ENCODE measurements around the gene EEF1A2. TPM values are rescaled to one million over a fixed set of nuclear protein-coding genes. Genes with fewer than 3 reads are reported as not detected.

EEF1A2 gene
- polyA plus RNA-seq, 3 donors: 0.08 TPM; not detected in 2

DNA sequence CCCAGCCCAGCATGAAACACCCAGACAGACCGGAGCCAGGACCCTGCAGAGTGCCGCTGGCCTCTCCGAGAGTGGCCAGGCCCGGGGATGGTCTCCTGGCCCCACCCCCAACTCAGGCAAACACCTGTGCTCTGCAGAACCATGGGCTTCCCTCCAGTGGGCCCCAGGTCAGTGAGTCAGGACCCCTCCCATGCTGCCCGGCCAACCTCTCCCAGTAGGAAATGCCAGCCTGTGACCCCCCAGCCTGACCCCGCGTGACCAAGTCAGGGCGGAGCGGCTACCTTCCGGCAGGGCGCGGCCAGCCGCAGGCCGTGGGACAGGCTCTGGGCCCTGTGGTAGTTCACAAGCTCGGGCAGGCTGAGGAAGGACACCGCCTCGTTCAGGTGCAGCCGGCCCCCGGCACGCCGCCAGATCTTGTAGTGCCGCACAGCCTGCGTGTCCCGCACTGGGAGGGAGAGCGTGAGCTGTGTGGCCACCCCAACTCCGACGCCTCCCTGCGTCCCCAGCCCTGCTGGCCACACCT is 35.0 kb upstream of the EEF1A2 start:
- H3K27ac ChIP-seq (ENCODE audit: low read depth in 1 of 2, low read length in 2 of 2): no peak overlapping the region
- intact Hi-C loops (cut with micrococcal nuclease): loop anchor here in 1 of 2 donors (10.0 kb wide), 1 partner anchor 331 kb away; the partner anchor contains the start of genes ABHD16B and TPD52L2
- H3K4me3 ChIP-seq (replicated peaks in 1 of 3; ENCODE audit: low read depth in 2 of 3, low read length in 3 of 3): no peak overlapping the region
- Mint-ChIP-seq H3K27ac (no peak overlapping the region), H3K27me3 (ENCODE audit: low read depth in 3 of 3) (peaks cover 4 to 14% (median 5%) of the 10 kb centered on the region in 3 donors), H3K9me3 (peaks cover 0 to 3% (median 0%) of the 10 kb centered on the region in 7 donors), H3K4me3 (no peak overlapping the region), H3K4me1 (peaks cover 16% of the 10 kb centered on the region), H3K36me3 (peaks cover 0 to 2% of the 10 kb centered on the region in 2 donors)
- no peak overlapping the region for H3K4me2 ChIP-seq (replicated peaks; ENCODE audit: extremely low read depth, low read length, poor library complexity, severe bottlenecking)
- peaks cover 0 to 4% of the 10 kb centered on the region in 2 donors for H3K27me3 ChIP-seq (ENCODE audit: control insufficient read depth in 2 of 2, insufficient read depth in 2 of 2, low read length in 2 of 2)
- TF ChIP-seq, protein P1, sequence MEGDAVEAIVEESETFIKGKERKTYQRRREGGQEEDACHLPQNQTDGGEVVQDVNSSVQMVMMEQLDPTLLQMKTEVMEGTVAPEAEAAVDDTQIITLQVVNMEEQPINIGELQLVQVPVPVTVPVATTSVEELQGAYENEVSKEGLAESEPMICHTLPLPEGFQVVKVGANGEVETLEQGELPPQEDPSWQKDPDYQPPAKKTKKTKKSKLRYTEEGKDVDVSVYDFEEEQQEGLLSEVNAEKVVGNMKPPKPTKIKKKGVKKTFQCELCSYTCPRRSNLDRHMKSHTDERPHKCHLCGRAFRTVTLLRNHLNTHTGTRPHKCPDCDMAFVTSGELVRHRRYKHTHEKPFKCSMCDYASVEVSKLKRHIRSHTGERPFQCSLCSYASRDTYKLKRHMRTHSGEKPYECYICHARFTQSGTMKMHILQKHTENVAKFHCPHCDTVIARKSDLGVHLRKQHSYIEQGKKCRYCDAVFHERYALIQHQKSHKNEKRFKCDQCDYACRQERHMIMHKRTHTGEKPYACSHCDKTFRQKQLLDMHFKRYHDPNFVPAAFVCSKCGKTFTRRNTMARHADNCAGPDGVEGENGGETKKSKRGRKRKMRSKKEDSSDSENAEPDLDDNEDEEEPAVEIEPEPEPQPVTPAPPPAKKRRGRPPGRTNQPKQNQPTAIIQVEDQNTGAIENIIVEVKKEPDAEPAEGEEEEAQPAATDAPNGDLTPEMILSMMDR (IDR thresholded peaks at IDR 0.05): no peak
- H3K9ac ChIP-seq (ENCODE audit: insufficient read depth, low read length, poor library complexity, severe bottlenecking): no peak overlapping the region
- no peaks in the 10 kb centered on the region for H3K36me3 ChIP-seq (replicated peaks in 1 of 2; ENCODE audit: control insufficient read depth in 1 of 2, insufficient read depth in 2 of 2, low read length in 2 of 2)
- no peak for DNase-seq
- no peaks in the 10 kb centered on the region for H3K9me3 ChIP-seq (replicated peaks in 1 of 2; ENCODE audit: control insufficient read depth in 1 of 2, insufficient read depth in 1 of 2, low read length in 2 of 2)
- H4K20me1 ChIP-seq (ENCODE audit: insufficient read depth, low read length): no peaks in the 10 kb centered on the region
- H2AFZ ChIP-seq (ENCODE audit: insufficient read depth, low read depth, low read length, poor library complexity, severe bottlenecking): no peak overlapping the region
- H3K79me2 ChIP-seq (ENCODE audit: insufficient read depth, low read length): no peaks in the 10 kb centered on the region
- 91% methylated on average over 28 of the region's 28 CpGs for WGBS (ENCODE audit: insufficient coverage)
- peaks cover 23 to 28% of the 10 kb centered on the region in 2 donors for H3K4me1 ChIP-seq (ENCODE audit: control insufficient read depth in 1 of 2, insufficient read depth in 2 of 2, low read length in 2 of 2)

DNA sequence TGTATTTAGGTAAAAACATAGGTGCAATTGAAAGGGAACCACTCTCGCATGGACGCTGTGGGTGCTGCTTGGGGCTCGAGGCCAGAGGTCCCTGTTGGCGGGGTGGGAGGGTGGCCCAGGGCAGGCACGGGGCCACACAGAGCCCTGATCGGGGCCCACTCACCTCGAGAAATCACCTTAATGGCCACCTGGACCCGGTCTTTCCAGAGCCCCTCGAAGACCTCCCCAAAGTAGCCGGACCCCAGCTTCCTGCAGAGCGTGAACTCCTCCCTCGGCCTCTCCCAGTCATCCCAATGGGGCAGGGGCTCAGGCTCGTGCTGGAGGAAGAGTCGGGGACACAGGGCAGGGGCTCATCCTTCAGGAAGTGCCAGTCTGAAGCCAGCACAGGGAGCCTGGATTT is 34.5 kb upstream of the EEF1A2 start:
- TF ChIP-seq, protein P1 (IDR thresholded peaks at IDR 0.05): no peak
- peaks cover 0 to 2% of the 10 kb centered on the region in 2 donors for H3K36me3 Mint-ChIP-seq
- Histone ChIP-seq H3K4me1 (ENCODE audit: control insufficient read depth in 1 of 2, insufficient read depth in 2 of 2, low read length in 2 of 2) (peaks cover 22 to 23% of the 10 kb centered on the region in 2 donors), H4K20me1 (ENCODE audit: insufficient read depth, low read length) (no peaks in the 10 kb centered on the region), H3K36me3 (replicated peaks in 1 of 2; ENCODE audit: control insufficient read depth in 1 of 2, insufficient read depth in 2 of 2, low read length in 2 of 2) (no peaks in the 10 kb centered on the region), H3K4me2 (replicated peaks; ENCODE audit: extremely low read depth, low read length, poor library complexity, severe bottlenecking) (no peak overlapping the region), H3K27me3 (ENCODE audit: control insufficient read depth in 2 of 2, insufficient read depth in 2 of 2, low read length in 2 of 2) (no peaks in the 10 kb centered on the region), H3K4me3 (replicated peaks in 1 of 3; ENCODE audit: low read depth in 2 of 3, low read length in 3 of 3) (no peak overlapping the region), H3K79me2 (ENCODE audit: insufficient read depth, low read length) (no peaks in the 10 kb centered on the region), H3K9ac (ENCODE audit: insufficient read depth, low read length, poor library complexity, severe bottlenecking) (no peak overlapping the region), H3K27ac (ENCODE audit: low read depth in 1 of 2, low read length in 2 of 2) (no peak overlapping the region), H3K9me3 (replicated peaks in 1 of 2; ENCODE audit: control insufficient read depth in 1 of 2, insufficient read depth in 1 of 2, low read length in 2 of 2) (no peaks in the 10 kb centered on the region), H2AFZ (ENCODE audit: insufficient read depth, low read depth, low read length, poor library complexity, severe bottlenecking) (no peak overlapping the region)
- peaks cover 14% of the 10 kb centered on the region for H3K4me1 Mint-ChIP-seq
- intact Hi-C loops (cut with micrococcal nuclease): loop anchor here in 1 of 2 donors (10.0 kb wide), 1 partner anchor 331 kb away; the partner anchor contains the start of genes ABHD16B and TPD52L2
- peaks cover 5 to 17% (median 6%) of the 10 kb centered on the region in 3 donors for H3K27me3 Mint-ChIP-seq (ENCODE audit: low read depth in 3 of 3)
- no peak overlapping the region for H3K4me3 Mint-ChIP-seq
- DNase-seq: no peak
- H3K27ac Mint-ChIP-seq: peak overlapping the region in 1 of 7 donors; percentile 30
- H3K9me3 Mint-ChIP-seq: peaks cover 0 to 3% (median 0%) of the 10 kb centered on the region in 7 donors
- 98% methylated on average over 11 of the region's 14 CpGs for WGBS (ENCODE audit: insufficient coverage)

All from CD14-positive monocyte (primary cell).